MCF 10A (cell line): ENCODE measurements around the gene ZBED4. TPM values are rescaled to one million over a fixed set of nuclear protein-coding genes. Genes with fewer than 3 reads are reported as not detected.

Experiments used
- Bru-seq: library from RNA; stranded (reverse); fragments of 400-500 nt; gene quantifications from one replicate; lab custom pipeline; 2021; lab: Mats Ljungman, UMichigan
- BruChase-seq, 2 experiments: library from RNA; stranded (reverse); fragments of 400-500 nt; gene quantifications; one replicate each; lab custom pipeline; 2021; lab: Mats Ljungman, UMichigan
- BruUV-seq: library from RNA; stranded (reverse); fragments of 400-500 nt; replicated peaks from 2 replicates; lab custom pipeline; 2021; lab: Mats Ljungman, UMichigan
- CTCF ChIA-PET: fragments of 300-600 bp; sonication (Branson Sonifier 250); formaldehyde crosslinking; extraction: SDS; loops from one replicate; lab custom pipeline; 2021; ENCODE audit warnings: antibody characterized with exemption, inconsistent platforms; lab: Yijun Ruan, JAX
- POLR2A ChIA-PET: fragments of 300-600, 350-650 bp; sonication (Branson Sonifier 250); formaldehyde crosslinking; extraction: SDS; loops from one replicate; lab custom pipeline; 2020; ENCODE audit warnings: antibody characterized with exemption, inconsistent platforms; lab: Yijun Ruan, JAX
- DNase-seq: peaks from one replicate; pipeline ENCODE4 v3.0.0-alpha.2; 2018; ENCODE audit not compliant: unreplicated experiment
- H3K27ac Mint-ChIP-seq: one replicate; pipeline ENCODE4 v1.8.0; 2022; ENCODE audit warnings: mild to moderate bottlenecking, low read depth, mixed read lengths; ENCODE audit not compliant: unreplicated experiment
- H3K27me3 Mint-ChIP-seq: one replicate; pipeline ENCODE4 v1.8.0; 2022; ENCODE audit warnings: mixed read lengths; ENCODE audit not compliant: insufficient read depth, unreplicated experiment
- H3K36me3 Mint-ChIP-seq: one replicate; pipeline ENCODE4 v1.8.0; 2022; ENCODE audit warnings: mild to moderate bottlenecking, moderate library complexity, mixed read lengths; ENCODE audit not compliant: insufficient read depth, unreplicated experiment
- H3K4me1 Mint-ChIP-seq: one replicate; pipeline ENCODE4 v1.8.0; 2022; ENCODE audit warnings: mixed read lengths; ENCODE audit not compliant: insufficient read depth, unreplicated experiment
- H3K4me3 Mint-ChIP-seq: one replicate; pipeline ENCODE4 v1.8.0; 2022; ENCODE audit warnings: mild to moderate bottlenecking, moderate library complexity, mixed read lengths; ENCODE audit not compliant: unreplicated experiment
- H3K9me3 Mint-ChIP-seq: one replicate; pipeline ENCODE4 v1.8.0; 2022; ENCODE audit warnings: mixed read lengths; ENCODE audit not compliant: unreplicated experiment
- CTCF ChIP-seq: fragments of 200-600 bp; IDR thresholded peaks from one replicate; pipeline ENCODE4 v1.8.0; 2022; ENCODE audit warnings: antibody characterized with exemption, mild to moderate bottlenecking; ENCODE audit not compliant: unreplicated experiment
- intact Hi-C: fragments of 100-400 bp; cut with micrococcal nuclease; formaldehyde crosslinking; loops from 2 replicates; pipeline ENCODE4 v1.14.1; 2022
- long read RNA-seq: library from polyadenylated mRNA; stranded (forward); transcript quantifications from one replicate; pipeline ENCODE4 v2.0.0, GENCODE V29; 2022
- total RNA-seq: library from RNA; stranded (reverse); gene quantifications from 2 replicates; pipeline ENCODE4 v1.2.3, GENCODE V29; 2022

ZBED4 gene, protein sequence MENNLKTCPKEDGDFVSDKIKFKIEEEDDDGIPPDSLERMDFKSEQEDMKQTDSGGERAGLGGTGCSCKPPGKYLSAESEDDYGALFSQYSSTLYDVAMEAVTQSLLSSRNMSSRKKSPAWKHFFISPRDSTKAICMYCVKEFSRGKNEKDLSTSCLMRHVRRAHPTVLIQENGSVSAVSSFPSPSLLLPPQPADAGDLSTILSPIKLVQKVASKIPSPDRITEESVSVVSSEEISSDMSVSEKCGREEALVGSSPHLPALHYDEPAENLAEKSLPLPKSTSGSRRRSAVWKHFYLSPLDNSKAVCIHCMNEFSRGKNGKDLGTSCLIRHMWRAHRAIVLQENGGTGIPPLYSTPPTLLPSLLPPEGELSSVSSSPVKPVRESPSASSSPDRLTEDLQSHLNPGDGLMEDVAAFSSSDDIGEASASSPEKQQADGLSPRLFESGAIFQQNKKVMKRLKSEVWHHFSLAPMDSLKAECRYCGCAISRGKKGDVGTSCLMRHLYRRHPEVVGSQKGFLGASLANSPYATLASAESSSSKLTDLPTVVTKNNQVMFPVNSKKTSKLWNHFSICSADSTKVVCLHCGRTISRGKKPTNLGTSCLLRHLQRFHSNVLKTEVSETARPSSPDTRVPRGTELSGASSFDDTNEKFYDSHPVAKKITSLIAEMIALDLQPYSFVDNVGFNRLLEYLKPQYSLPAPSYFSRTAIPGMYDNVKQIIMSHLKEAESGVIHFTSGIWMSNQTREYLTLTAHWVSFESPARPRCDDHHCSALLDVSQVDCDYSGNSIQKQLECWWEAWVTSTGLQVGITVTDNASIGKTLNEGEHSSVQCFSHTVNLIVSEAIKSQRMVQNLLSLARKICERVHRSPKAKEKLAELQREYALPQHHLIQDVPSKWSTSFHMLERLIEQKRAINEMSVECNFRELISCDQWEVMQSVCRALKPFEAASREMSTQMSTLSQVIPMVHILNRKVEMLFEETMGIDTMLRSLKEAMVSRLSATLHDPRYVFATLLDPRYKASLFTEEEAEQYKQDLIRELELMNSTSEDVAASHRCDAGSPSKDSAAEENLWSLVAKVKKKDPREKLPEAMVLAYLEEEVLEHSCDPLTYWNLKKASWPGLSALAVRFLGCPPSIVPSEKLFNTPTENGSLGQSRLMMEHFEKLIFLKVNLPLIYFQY
- 15.9 and 16.4 TPM in 2 replicates for total RNA-seq
- Bru-seq, nascent RNA, result percentile 73 among the genes with signal in this experiment
- percentile 84 among the genes with signal in this experiment for BruChase-seq, experiment 1, labeled RNA remaining after a 6-hour chase
- percentile 87 among the genes with signal in this experiment for BruChase-seq, experiment 2, labeled RNA remaining after a 2-hour chase
- long read RNA-seq, full-length matches to known transcripts, result 37 of 58 reads
- long read RNA-seq, partial matches to known transcripts, result 13 of 58 reads
- long read RNA-seq, other reads (novel, unspliced or antisense), result 8 of 58 reads

DNA sequence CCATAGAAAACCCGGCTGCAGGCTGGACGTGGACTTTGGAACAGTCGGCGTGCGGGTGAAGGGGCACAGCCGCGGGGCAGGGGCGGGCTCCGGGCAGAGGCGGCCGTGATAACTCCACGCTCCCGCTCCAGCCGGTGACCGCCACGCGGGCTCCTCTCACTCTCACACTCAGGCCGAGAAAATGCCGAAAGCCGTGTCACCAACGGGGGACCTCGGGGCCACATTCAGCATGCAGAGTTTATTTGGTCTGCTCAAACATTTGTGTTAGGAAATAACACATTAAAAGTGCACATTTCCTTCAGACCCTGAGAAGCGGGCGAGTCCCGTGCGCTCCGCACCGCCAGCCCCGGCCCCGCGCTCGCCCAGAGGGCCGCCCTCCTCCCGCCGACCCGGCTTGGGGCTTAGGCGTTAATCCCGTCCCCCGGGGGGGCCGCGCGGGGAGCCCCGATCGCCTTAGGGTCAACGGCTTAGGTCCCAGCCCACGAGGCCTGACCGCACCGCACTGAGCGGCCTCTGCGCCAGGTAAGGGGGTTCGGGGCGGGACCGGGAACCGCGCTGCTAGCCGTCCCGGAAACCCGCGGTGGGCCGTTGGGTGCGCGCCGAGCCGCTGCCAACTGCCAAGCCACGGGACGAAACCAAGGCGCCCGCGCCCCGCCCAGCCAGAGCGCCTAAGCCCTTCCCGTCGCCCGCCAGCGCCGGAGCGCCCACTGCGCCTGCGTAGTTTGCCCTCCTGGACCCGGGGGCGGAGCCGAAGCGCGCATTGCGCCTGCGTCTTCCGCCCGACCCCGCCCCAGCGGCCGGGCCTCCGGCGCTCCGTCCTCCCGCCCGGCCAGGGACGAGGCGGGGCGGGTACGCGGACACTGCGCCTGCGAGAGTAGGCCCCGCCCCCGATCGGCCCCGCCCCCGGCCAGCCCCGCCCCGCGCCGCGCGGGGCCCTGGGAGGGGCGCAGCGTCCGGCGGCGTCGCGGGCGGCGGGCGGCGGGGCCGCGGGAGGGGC lies at the start of gene ZBED4:
ZBED4 (plus strand) TSS at position 947 of the 997 bp plus-strand sequence. CDS start 29,819 bp downstream, outside the sequence.
- Mint-ChIP-seq H3K4me1 (peaks cover 13% of the 10 kb centered on the region), H3K27ac (peak within 1 kb of the TSS; percentile 88), H3K36me3 (no peaks in the 10 kb centered on the region), H3K4me3 (peak within 1 kb of the TSS; percentile 94), H3K9me3 (no peaks in the 10 kb centered on the region), H3K27me3 (no peaks in the 10 kb centered on the region)
- ChIA-PET CTCF (interaction anchor here (0.9 kb wide), 1 partner anchor 78 kb away, joined by 3 read pairs; no protein-coding TSS in a partner anchor), POLR2A (interaction anchor here (2.0 kb wide), 1 partner anchor 10 kb away, joined by 5 read pairs; no protein-coding TSS in a partner anchor)
- TSS peak; percentile 83 for BruUV-seq
- DNase-seq, result peak; percentile 97
- TF ChIP-seq CTCF, result no peak
- intact Hi-C loops, result loop anchor here (10.0 kb wide), 1 partner anchor 62 kb away; the partner anchor contains the start of genes ALG12 and CRELD2

DNA sequence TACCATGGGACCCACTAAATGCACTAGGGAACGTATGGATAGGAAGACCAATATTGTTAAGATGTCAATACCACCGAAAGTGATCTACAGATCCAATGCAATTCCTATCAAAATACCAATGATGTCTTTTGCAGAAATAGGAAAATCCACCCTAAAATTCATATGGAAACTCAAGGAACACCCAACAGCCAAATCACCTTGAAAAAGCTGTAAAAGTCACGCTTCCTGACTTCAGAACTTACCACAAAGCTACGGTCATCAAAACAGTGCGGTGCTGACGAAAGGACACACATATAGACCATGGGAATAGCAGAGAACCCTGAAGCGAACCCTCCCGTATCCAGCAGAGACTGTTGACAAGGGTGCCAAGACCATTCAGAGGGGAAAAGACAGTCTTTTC lies 46.5 kb upstream of the ZBED4 start:
- POLR2A ChIA-PET, result no interaction called here
- Mint-ChIP-seq H3K4me3 (no peak overlapping the region), H3K36me3 (peaks cover 54% of the 10 kb centered on the region), H3K27ac (no peak overlapping the region), H3K4me1 (peaks cover 13% of the 10 kb centered on the region), H3K9me3 (no peaks in the 10 kb centered on the region), H3K27me3 (no peaks in the 10 kb centered on the region)
- BruUV-seq, result no TSS peak
- intact Hi-C loops, result no loop called here
- no peak for TF ChIP-seq CTCF
- CTCF ChIA-PET, result no interaction called here
- no peak for DNase-seq

GRCh38 chr22:49807780-49808708 lies 45.6 kb upstream of the ZBED4 start:
- Mint-ChIP-seq H3K27me3 (no peaks in the 10 kb centered on the region), H3K4me3 (no peak overlapping the region), H3K27ac (no peak overlapping the region), H3K4me1 (peaks cover 13% of the 10 kb centered on the region), H3K9me3 (no peaks in the 10 kb centered on the region), H3K36me3 (peaks cover 55% of the 10 kb centered on the region)
- intact Hi-C loops, result no loop called here
- DNase-seq, result no peak
- ChIA-PET CTCF (no interaction called here), POLR2A (no interaction called here)
- no peak for TF ChIP-seq CTCF
- no TSS peak for BruUV-seq
